K562 (cell line): ENCODE measurements around the gene PDE2A. TPM values are rescaled to one million over a fixed set of nuclear protein-coding genes. Genes with fewer than 3 reads are reported as not detected.

Experiments
- BRD9 ChIP-seq: fragments of 450-650 bp; IDR thresholded peaks from 2 replicates; pipeline ENCODE4 v1.6.1; 2018; ENCODE audit warnings: low read depth; ENCODE audit not compliant: partially characterized antibody
- CEBPB ChIP-seq: fragments of 450-650 bp; IDR thresholded peaks from 2 replicates; pipeline ENCODE4 v1.6.1; 2016; ENCODE audit warnings: missing genetic modification characterization, missing compliant biosample characterization
- CTBP1 ChIP-seq: fragments of 450-650 bp; IDR thresholded peaks from 2 replicates; pipeline ENCODE4 v1.6.1; 2016; ENCODE audit warnings: borderline replicate concordance
- EP400 ChIP-seq: fragments of 450-650 bp; IDR thresholded peaks from 2 replicates; pipeline ENCODE4 v1.6.1; 2017; ENCODE audit warnings: antibody characterized with exemption, mild to moderate bottlenecking, moderate library complexity
- GTF2E2 ChIP-seq: fragments of 200-800 bp; sonication (Bioruptor generic); IDR thresholded peaks from 2 replicates; pipeline ENCODE4 v1.6.1; 2016; ENCODE audit warnings: missing genetic modification characterization, missing compliant biosample characterization
- HDAC3 ChIP-seq: fragments of 450-650 bp; IDR thresholded peaks from 2 replicates; pipeline ENCODE4 v1.6.1; 2018; ENCODE audit warnings: borderline replicate concordance, mild to moderate bottlenecking, moderate library complexity; ENCODE audit not compliant: partially characterized antibody
- MED1 ChIP-seq: sonication (generic); formaldehyde crosslinking; IDR thresholded peaks from 2 replicates; pipeline ENCODE4 v1.8.1; 2023; ENCODE audit warnings: missing genetic modification reagents, borderline replicate concordance
- MTA2 ChIP-seq: fragments of 450-650 bp; IDR thresholded peaks from 2 replicates; pipeline ENCODE4 v1.6.1; 2016; ENCODE audit warnings: low read depth
- RAD21 ChIP-seq, 2 experiments: fragments of 250-450 bp in 1 of 2; fragments of 450-650 bp in 1 of 2; sonication (Bioruptor Pico) in 1 of 2; formaldehyde crosslinking in 1 of 2; IDR thresholded peaks in 1 of 2; conservative IDR thresholded peaks in 1 of 2; 2 replicates each; pipeline versions ENCODE4 v1.4.0 to v1.8.0; 2020 to 2022; ENCODE audit warnings: mild to moderate bottlenecking in 2 of 2, moderate library complexity in 1 of 2
- ZBTB7A ChIP-seq: IDR thresholded peaks from 2 replicates; pipeline ENCODE4 v1.6.1; 2011; ENCODE audit warnings: low read depth, mild to moderate bottlenecking, low read length, moderate library complexity, borderline replicate concordance; ENCODE audit not compliant: control insufficient read depth
- ZNF124 ChIP-seq: sonication (generic); formaldehyde crosslinking; IDR thresholded peaks from 2 replicates; pipeline ENCODE4 v1.8.1; 2022; ENCODE audit warnings: missing genetic modification reagents
- ZNF707 ChIP-seq: fragments of 250-450 bp; sonication (Bioruptor Pico); conservative IDR thresholded peaks from 2 replicates; pipeline ENCODE4 v1.8.0; 2022; ENCODE audit warnings: inconsistent platforms, mild to moderate bottlenecking, moderate library complexity
- ZNF780A ChIP-seq: fragments of 250-450 bp; sonication (Bioruptor Pico); IDR thresholded peaks from 2 replicates; pipeline ENCODE4 v1.5.0; 2021; ENCODE audit warnings: mild to moderate bottlenecking
- ZNF785 ChIP-seq: fragments of 250-450 bp; sonication (Bioruptor Pico); IDR thresholded peaks from 2 replicates; pipeline ENCODE4 v1.4.0; 2020; ENCODE audit warnings: mild to moderate bottlenecking
- polyA plus RNA-seq, 8 experiments: library from polyadenylated mRNA; depleted of rRNA in 4 of 8; stranded (reverse) in 5 of 8; unstranded in 3 of 8; fragments of >200 nt; fragmentation: Nextera tagmentation in 2 of 8; fragmentation: Illumina TruSeq in 1 of 8; extraction: Ambion mirVana in 2 of 8; extraction: Trizol in 1 of 8; gene quantifications; 2 replicates each; pipeline versions ENCODE4 v1.2.1 to v1.2.3, GENCODE V29; 2011 to 2014; ENCODE audit warnings: inconsistent platforms in 1 of 8, missing spikeins in 1 of 8
- total RNA-seq, 7 experiments: library from RNA; depleted of rRNA in 6 of 7; stranded (reverse); fragments of >200 nt in 6 of 7; fragmentation: Illumina TruSeq in 2 of 7; extraction: Trizol in 2 of 7; gene quantifications; 2 replicates each; pipeline versions ENCODE4 v1.2.1 to v1.2.3, GENCODE V29; 2011 to 2021; ENCODE audit warnings: low replicate concordance in 1 of 7
- TF ChIP-seq, protein P1 (sequence below): fragments of 250-450 bp; sonication (Bioruptor Pico); IDR thresholded peaks from 2 replicates; pipeline ENCODE4 v1.8.0; 2022; ENCODE audit warnings: inconsistent platforms, mild to moderate bottlenecking, moderate library complexity, borderline replicate concordance
- TF ChIP-seq, protein P2 (sequence below): IDR thresholded peaks from 2 replicates; pipeline ENCODE4 v1.6.1; 2011; ENCODE audit warnings: borderline replicate concordance, low read depth, mild to moderate bottlenecking, moderate library complexity, low read length; ENCODE audit not compliant: insufficient read depth, poor library complexity, severe bottlenecking
- TF ChIP-seq, protein P3 (sequence below): sonication (generic); formaldehyde crosslinking; IDR thresholded peaks from 2 replicates; pipeline ENCODE4 v1.8.0; 2022; ENCODE audit warnings: missing genetic modification reagents, mild to moderate bottlenecking, borderline replicate concordance
- TF ChIP-seq, protein P4 (sequence below), 2 experiments: fragments of 250-450 bp in 1 of 2; fragments of 450-650 bp in 1 of 2; sonication (Bioruptor Pico) in 1 of 2; IDR thresholded peaks; 2 replicates each; pipeline versions ENCODE4 v1.6.1 to v1.8.0; 2016 to 2021; ENCODE audit warnings: mild to moderate bottlenecking in 2 of 2, moderate library complexity in 2 of 2, missing compliant biosample characterization in 1 of 2, missing genetic modification characterization in 1 of 2
- TF ChIP-seq, protein P5 (sequence below), 3 experiments: IDR thresholded peaks in 2 of 3; conservative IDR thresholded peaks in 1 of 3; 2 replicates each; pipeline ENCODE4 v1.5.1; 2011 to 2012; ENCODE audit warnings: low read length in 3 of 3, mild to moderate bottlenecking in 3 of 3, control low read depth in 2 of 3, improper control_type of control experiment in 1 of 3, inconsistent platforms in 1 of 3, low read depth in 1 of 3, mixed read lengths in 1 of 3, moderate library complexity in 1 of 3; ENCODE audit not compliant: insufficient read depth in 2 of 3

Gene PDE2A
- total and polyA plus RNA-seq, 9 of the 15 experiments (the other 6 are each of a cell fraction or from before 2014, with no cell fraction given) = 0.07 to 15.2 (median 1.6) TPM; not detected in 1

DNA sequence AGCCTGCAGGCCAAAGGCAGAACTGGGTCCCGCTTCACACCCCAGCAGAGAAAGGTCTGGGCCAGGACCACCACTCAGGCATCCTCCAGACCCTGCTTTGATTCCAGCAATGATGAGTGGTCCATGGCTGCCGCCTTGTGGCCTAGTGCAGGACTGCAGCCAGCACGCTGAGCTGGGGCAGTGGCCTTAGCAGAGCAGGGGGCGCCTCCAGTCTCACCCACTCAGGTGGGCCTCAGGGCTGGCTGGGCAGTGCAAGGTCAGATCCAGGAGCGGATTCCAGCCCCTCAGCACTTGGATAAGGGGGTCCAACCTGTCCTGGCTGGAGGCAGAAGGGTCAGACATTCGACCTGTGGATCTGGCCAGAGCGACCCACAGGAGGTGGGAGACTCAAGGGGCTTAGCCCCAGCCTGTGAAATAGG lies 9.6 kb upstream of the PDE2A start (continued):
- TF ChIP-seq, protein P1, sequence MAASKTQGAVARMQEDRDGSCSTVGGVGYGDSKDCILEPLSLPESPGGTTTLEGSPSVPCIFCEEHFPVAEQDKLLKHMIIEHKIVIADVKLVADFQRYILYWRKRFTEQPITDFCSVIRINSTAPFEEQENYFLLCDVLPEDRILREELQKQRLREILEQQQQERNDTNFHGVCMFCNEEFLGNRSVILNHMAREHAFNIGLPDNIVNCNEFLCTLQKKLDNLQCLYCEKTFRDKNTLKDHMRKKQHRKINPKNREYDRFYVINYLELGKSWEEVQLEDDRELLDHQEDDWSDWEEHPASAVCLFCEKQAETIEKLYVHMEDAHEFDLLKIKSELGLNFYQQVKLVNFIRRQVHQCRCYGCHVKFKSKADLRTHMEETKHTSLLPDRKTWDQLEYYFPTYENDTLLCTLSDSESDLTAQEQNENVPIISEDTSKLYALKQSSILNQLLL (CRISPR knock-in tag) = no peak
- TF ChIP-seq, protein P2, sequence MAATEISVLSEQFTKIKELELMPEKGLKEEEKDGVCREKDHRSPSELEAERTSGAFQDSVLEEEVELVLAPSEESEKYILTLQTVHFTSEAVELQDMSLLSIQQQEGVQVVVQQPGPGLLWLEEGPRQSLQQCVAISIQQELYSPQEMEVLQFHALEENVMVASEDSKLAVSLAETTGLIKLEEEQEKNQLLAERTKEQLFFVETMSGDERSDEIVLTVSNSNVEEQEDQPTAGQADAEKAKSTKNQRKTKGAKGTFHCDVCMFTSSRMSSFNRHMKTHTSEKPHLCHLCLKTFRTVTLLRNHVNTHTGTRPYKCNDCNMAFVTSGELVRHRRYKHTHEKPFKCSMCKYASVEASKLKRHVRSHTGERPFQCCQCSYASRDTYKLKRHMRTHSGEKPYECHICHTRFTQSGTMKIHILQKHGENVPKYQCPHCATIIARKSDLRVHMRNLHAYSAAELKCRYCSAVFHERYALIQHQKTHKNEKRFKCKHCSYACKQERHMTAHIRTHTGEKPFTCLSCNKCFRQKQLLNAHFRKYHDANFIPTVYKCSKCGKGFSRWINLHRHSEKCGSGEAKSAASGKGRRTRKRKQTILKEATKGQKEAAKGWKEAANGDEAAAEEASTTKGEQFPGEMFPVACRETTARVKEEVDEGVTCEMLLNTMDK = peak; percentile 10
- no peak for TF ChIP-seq ZNF780A (CRISPR knock-in tag)
- no peak for TF ChIP-seq ZNF785 (CRISPR knock-in tag)
- no peak for TF ChIP-seq EP400
- TF ChIP-seq, protein P3, sequence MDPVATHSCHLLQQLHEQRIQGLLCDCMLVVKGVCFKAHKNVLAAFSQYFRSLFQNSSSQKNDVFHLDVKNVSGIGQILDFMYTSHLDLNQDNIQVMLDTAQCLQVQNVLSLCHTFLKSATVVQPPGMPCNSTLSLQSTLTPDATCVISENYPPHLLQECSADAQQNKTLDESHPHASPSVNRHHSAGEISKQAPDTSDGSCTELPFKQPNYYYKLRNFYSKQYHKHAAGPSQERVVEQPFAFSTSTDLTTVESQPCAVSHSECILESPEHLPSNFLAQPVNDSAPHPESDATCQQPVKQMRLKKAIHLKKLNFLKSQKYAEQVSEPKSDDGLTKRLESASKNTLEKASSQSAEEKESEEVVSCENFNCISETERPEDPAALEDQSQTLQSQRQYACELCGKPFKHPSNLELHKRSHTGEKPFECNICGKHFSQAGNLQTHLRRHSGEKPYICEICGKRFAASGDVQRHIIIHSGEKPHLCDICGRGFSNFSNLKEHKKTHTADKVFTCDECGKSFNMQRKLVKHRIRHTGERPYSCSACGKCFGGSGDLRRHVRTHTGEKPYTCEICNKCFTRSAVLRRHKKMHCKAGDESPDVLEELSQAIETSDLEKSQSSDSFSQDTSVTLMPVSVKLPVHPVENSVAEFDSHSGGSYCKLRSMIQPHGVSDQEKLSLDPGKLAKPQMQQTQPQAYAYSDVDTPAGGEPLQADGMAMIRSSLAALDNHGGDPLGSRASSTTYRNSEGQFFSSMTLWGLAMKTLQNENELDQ (CRISPR knock-in tag) = no peak
- TF ChIP-seq GTF2E2 (tag) = no peak
- TF ChIP-seq RAD21 (CRISPR knock-in tag; conservative IDR thresholded peaks at IDR 0.05 in 1 of 2, IDR thresholded peaks at IDR 0.05 in 1 of 2) = peak; percentile 63 to 83; a peak in 3 of 4 replicates
- peak; percentile 72; the same call in 1 of the 2 replicates for TF ChIP-seq ZBTB7A
- TF ChIP-seq MED1 (CRISPR knock-in tag) = 0 out of 2 replicates have a peak, but pooled peaks have one; percentile 31
- TF ChIP-seq CTBP1 = peak; percentile 21; the same call in 1 of the 2 replicates
- TF ChIP-seq HDAC3 = no peak
- TF ChIP-seq ZNF124 (CRISPR knock-in tag) = no peak
- TF ChIP-seq, protein P4, sequence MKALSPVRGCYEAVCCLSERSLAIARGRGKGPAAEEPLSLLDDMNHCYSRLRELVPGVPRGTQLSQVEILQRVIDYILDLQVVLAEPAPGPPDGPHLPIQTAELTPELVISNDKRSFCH (CRISPR knock-in tag; IDR thresholded peaks at IDR 0.05) = no peak
- TF ChIP-seq, protein P4 (tag; IDR thresholded peaks at IDR 0.05) = no peak
- no peak for TF ChIP-seq CEBPB (tag)
- TF ChIP-seq ZNF707 (CRISPR knock-in tag) = no peak
- TF ChIP-seq, protein P5, sequence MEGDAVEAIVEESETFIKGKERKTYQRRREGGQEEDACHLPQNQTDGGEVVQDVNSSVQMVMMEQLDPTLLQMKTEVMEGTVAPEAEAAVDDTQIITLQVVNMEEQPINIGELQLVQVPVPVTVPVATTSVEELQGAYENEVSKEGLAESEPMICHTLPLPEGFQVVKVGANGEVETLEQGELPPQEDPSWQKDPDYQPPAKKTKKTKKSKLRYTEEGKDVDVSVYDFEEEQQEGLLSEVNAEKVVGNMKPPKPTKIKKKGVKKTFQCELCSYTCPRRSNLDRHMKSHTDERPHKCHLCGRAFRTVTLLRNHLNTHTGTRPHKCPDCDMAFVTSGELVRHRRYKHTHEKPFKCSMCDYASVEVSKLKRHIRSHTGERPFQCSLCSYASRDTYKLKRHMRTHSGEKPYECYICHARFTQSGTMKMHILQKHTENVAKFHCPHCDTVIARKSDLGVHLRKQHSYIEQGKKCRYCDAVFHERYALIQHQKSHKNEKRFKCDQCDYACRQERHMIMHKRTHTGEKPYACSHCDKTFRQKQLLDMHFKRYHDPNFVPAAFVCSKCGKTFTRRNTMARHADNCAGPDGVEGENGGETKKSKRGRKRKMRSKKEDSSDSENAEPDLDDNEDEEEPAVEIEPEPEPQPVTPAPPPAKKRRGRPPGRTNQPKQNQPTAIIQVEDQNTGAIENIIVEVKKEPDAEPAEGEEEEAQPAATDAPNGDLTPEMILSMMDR (IDR thresholded peaks at IDR 0.05 in 2 of 3, conservative IDR thresholded peaks at IDR 0.05 in 1 of 3; ENCODE audit: insufficient read depth in 2 of 3, low read depth in 1 of 3, low read length in 3 of 3) = peak; percentile 87 to 96 (median 93)
- TF ChIP-seq MTA2 = no peak
- no peak for TF ChIP-seq BRD9
